Measurements from ENCODE around the gene TBX21. TPM values are rescaled to one million over a fixed set of nuclear protein-coding genes. Genes with fewer than 3 reads are reported as not detected.
A peak's percentile ranks its signal among the peaks of the same experiment; 100 is the strongest.

Gene TBX21
- total RNA-seq, 1 experiment from 2014 or later = not detected

- H3K9me2 ChIP-seq (replicated peaks; ENCODE audit: insufficient read depth, low read length) = no peaks in the 10 kb centered on the region
- H2AFZ ChIP-seq (ENCODE audit: low read length) = no peak overlapping the region
- no peak for DNase-seq
- H3K9ac ChIP-seq (ENCODE audit: low read length) = no peak overlapping the region
- no peak overlapping the region for H3K4me2 ChIP-seq (ENCODE audit: low read depth, low read length, poor library complexity, severe bottlenecking)
- H3K4me3 ChIP-seq (ENCODE audit: low read length) = no peak overlapping the region
- 0 out of 2 replicates have a peak, but pooled peaks cover 4% of the 10 kb centered on the region for H4K20me1 ChIP-seq (ENCODE audit: insufficient read depth, low read depth, low read length)
- H3K27ac ChIP-seq (ENCODE audit: low read length) = no peak overlapping the region; the same call in 1 of the 2 replicates
- no peaks in the 10 kb centered on the region for H3K9me3 ChIP-seq (ENCODE audit: low read length)
- peaks cover 17% of the 10 kb centered on the region; the same call in 1 of the 2 replicates for H3K36me3 ChIP-seq (ENCODE audit: insufficient read depth, low read length)
- no peaks in the 10 kb centered on the region for H3K4me1 ChIP-seq (ENCODE audit: low read length)
- no peaks in the 10 kb centered on the region for H3K27me3 ChIP-seq (ENCODE audit: low read length)
- no peaks in the 10 kb centered on the region for H3K79me2 ChIP-seq (ENCODE audit: low read length)
These were observed 45.3 kb upstream of the TBX21 start for GRCh38 chr17:47687748-47688147.

- H3K4me1 ChIP-seq (ENCODE audit: low read length) = peaks cover 16% of the 10 kb centered on the region
- H3K79me2 ChIP-seq (ENCODE audit: low read length) = no peaks in the 10 kb centered on the region
- no peak overlapping the region for H3K9ac ChIP-seq (ENCODE audit: low read length)
- no peaks in the 10 kb centered on the region for H3K9me3 ChIP-seq (ENCODE audit: low read length)
- no peak overlapping the region for H3K27ac ChIP-seq (ENCODE audit: low read length)
- H3K27me3 ChIP-seq (ENCODE audit: low read length) = no peaks in the 10 kb centered on the region
- DNase-seq = no peak
- no peak overlapping the region for H3K4me2 ChIP-seq (ENCODE audit: low read depth, low read length, poor library complexity, severe bottlenecking)
- 0 out of 2 replicates have a peak, but pooled peaks cover 4% of the 10 kb centered on the region for H4K20me1 ChIP-seq (ENCODE audit: insufficient read depth, low read depth, low read length)
- peaks cover under 1% of the 10 kb centered on the region; the same call in 1 of the 2 replicates for H3K36me3 ChIP-seq (ENCODE audit: insufficient read depth, low read length)
- H3K9me2 ChIP-seq (replicated peaks; ENCODE audit: insufficient read depth, low read length) = no peaks in the 10 kb centered on the region
- no peak overlapping the region for H3K4me3 ChIP-seq (ENCODE audit: low read length)
- no peak overlapping the region for H2AFZ ChIP-seq (ENCODE audit: low read length)
These were observed 42.9 kb upstream of the TBX21 start for GRCh38 chr17:47690121-47690520.

- no peak for DNase-seq
- no peak overlapping the region for H2AFZ ChIP-seq (ENCODE audit: low read length)
These were observed 40.7 kb upstream of the TBX21 start for GRCh38 chr17:47692137-47692894.

GRCh38 chr17:47692895-47693730 is 39.9 kb upstream of the TBX21 start:
- no peak for DNase-seq
- H3K9ac ChIP-seq (ENCODE audit: low read length) = peak overlapping the region; percentile 58
- no peaks in the 10 kb centered on the region for H3K36me3 ChIP-seq (ENCODE audit: insufficient read depth, low read length)
- H3K4me3 ChIP-seq (ENCODE audit: low read length) = peak overlapping the region; percentile 62
- peak overlapping the region; percentile 78 for H3K4me2 ChIP-seq (ENCODE audit: low read depth, low read length, poor library complexity, severe bottlenecking)
- no peaks in the 10 kb centered on the region for H3K79me2 ChIP-seq (ENCODE audit: low read length)
- peaks cover 16% of the 10 kb centered on the region for H3K4me1 ChIP-seq (ENCODE audit: low read length)
- H4K20me1 ChIP-seq (ENCODE audit: insufficient read depth, low read depth, low read length) = 0 out of 2 replicates have a peak, but pooled peaks cover under 1% of the 10 kb centered on the region
- H3K9me3 ChIP-seq (ENCODE audit: low read length) = no peaks in the 10 kb centered on the region
- H2AFZ ChIP-seq (ENCODE audit: low read length) = 0 out of 2 replicates have a peak overlapping the region, but pooled peaks have one; percentile 51
- no peak overlapping the region for H3K27ac ChIP-seq (ENCODE audit: low read length)
- H3K9me2 ChIP-seq (replicated peaks; ENCODE audit: insufficient read depth, low read length) = no peaks in the 10 kb centered on the region
- no peaks in the 10 kb centered on the region for H3K27me3 ChIP-seq (ENCODE audit: low read length)

More at GRCh38 chr17:47692137-47692894, 40.7 kb upstream of the TBX21 start:
- H3K9me3 ChIP-seq (ENCODE audit: low read length) = no peaks in the 10 kb centered on the region
- H3K4me3 ChIP-seq (ENCODE audit: low read length) = no peak overlapping the region
- no peaks in the 10 kb centered on the region for H3K9me2 ChIP-seq (replicated peaks; ENCODE audit: insufficient read depth, low read length)
- no peaks in the 10 kb centered on the region for H3K79me2 ChIP-seq (ENCODE audit: low read length)
- no peak overlapping the region for H3K27ac ChIP-seq (ENCODE audit: low read length)
- H3K27me3 ChIP-seq (ENCODE audit: low read length) = no peaks in the 10 kb centered on the region
- no peak overlapping the region for H3K4me2 ChIP-seq (ENCODE audit: low read depth, low read length, poor library complexity, severe bottlenecking)
- no peak overlapping the region for H3K9ac ChIP-seq (ENCODE audit: low read length)
- H4K20me1 ChIP-seq (ENCODE audit: insufficient read depth, low read depth, low read length) = 0 out of 2 replicates have a peak, but pooled peaks cover 4% of the 10 kb centered on the region
- peaks cover 16% of the 10 kb centered on the region for H3K4me1 ChIP-seq (ENCODE audit: low read length)
- no peaks in the 10 kb centered on the region for H3K36me3 ChIP-seq (ENCODE audit: insufficient read depth, low read length)

- H3K9me2 ChIP-seq (replicated peaks; ENCODE audit: insufficient read depth, low read length) = no peaks in the 10 kb centered on the region
- no peaks in the 10 kb centered on the region for H4K20me1 ChIP-seq (ENCODE audit: insufficient read depth, low read depth, low read length)
- no peaks in the 10 kb centered on the region for H3K79me2 ChIP-seq (ENCODE audit: low read length)
- peak within 1 kb of the TSS; percentile 78 for H3K4me2 ChIP-seq (ENCODE audit: low read depth, low read length, poor library complexity, severe bottlenecking)
- no peak within 1 kb of the TSS for H3K27ac ChIP-seq (ENCODE audit: low read length)
- 0 out of 2 replicates have a peak within 1 kb of the TSS, but pooled peaks have one; percentile 51 for H2AFZ ChIP-seq (ENCODE audit: low read length)
- DNase-seq = no peak
- peak within 1 kb of the TSS; percentile 58 for H3K9ac ChIP-seq (ENCODE audit: low read length)
- peak within 1 kb of the TSS; percentile 62 for H3K4me3 ChIP-seq (ENCODE audit: low read length)
- no peaks in the 10 kb centered on the region for H3K27me3 ChIP-seq (ENCODE audit: low read length)
- peaks cover 16% of the 10 kb centered on the region for H3K4me1 ChIP-seq (ENCODE audit: low read length)
- H3K9me3 ChIP-seq (ENCODE audit: low read length) = no peaks in the 10 kb centered on the region
- no peaks in the 10 kb centered on the region for H3K36me3 ChIP-seq (ENCODE audit: insufficient read depth, low read length)
These were observed 39.1 kb upstream of the TBX21 start, which contains the start of gene TBKBP1 for GRCh38 chr17:47693731-47694580. TSS of gene TBKBP1 (plus strand) at chr17:47694161. CDS start at chr17:47696113, 1,952 bp downstream.

GRCh38 chr17:47694581-47695428 is 38.2 kb upstream of the TBX21 start:
- Histone ChIP-seq H3K27me3 (ENCODE audit: low read length) (no peaks in the 10 kb centered on the region), H3K36me3 (ENCODE audit: insufficient read depth, low read length) (no peaks in the 10 kb centered on the region), H3K9ac (ENCODE audit: low read length) (no peak overlapping the region), H3K79me2 (ENCODE audit: low read length) (no peaks in the 10 kb centered on the region), H3K4me1 (ENCODE audit: low read length) (peaks cover 16% of the 10 kb centered on the region), H3K27ac (ENCODE audit: low read length) (no peak overlapping the region), H3K4me3 (ENCODE audit: low read length) (peak overlapping the region; percentile 60; the same call in 1 of the 2 replicates), H3K9me2 (replicated peaks; ENCODE audit: insufficient read depth, low read length) (no peaks in the 10 kb centered on the region), H3K4me2 (ENCODE audit: low read depth, low read length, poor library complexity, severe bottlenecking) (peak overlapping the region; percentile 53), H3K9me3 (ENCODE audit: low read length) (no peaks in the 10 kb centered on the region), H4K20me1 (ENCODE audit: insufficient read depth, low read depth, low read length) (0 out of 2 replicates have a peak, but pooled peaks cover 3% of the 10 kb centered on the region), H2AFZ (ENCODE audit: low read length) (no peak overlapping the region)
- DNase-seq = no peak

Data from Karpas-422 (cell line).